Measurements from ENCODE around the gene IMPACT.

- TF ChIP-seq CTCF (IDR thresholded peaks at IDR 0.05; ENCODE audit: control extremely low read depth in 1 of 3, insufficient read depth in 1 of 3, low read depth in 1 of 3, low read length in 3 of 3) (no peak), GABPA (IDR thresholded peaks at IDR 0.05; ENCODE audit: borderline replicate concordance, insufficient read depth, low read length) (no peak), SRF (IDR thresholded peaks at IDR 0.05; ENCODE audit: low read depth, low read length) (no peak), EZH2 (IDR thresholded peaks at IDR 0.05; ENCODE audit: low read depth, low read length, severe bottlenecking) (no peak)
Observed at GRCh38 chr18:24461996-24462395, 35.5 kb downstream of the IMPACT start.

Data from H1 (cell line).